Inflammatory macrophage treated with lipopolysaccharide for 1 hour (primary cell): ENCODE results near the gene CERS6.
A peak's percentile ranks its signal among the peaks of the same experiment; 100 is the strongest.

Experiments
- DNase-seq, 2 donors: peaks; one replicate each; pipeline ENCODE4 v3.0.0-alpha.2; 2020 to 2022

Gene CERS6

DNA sequence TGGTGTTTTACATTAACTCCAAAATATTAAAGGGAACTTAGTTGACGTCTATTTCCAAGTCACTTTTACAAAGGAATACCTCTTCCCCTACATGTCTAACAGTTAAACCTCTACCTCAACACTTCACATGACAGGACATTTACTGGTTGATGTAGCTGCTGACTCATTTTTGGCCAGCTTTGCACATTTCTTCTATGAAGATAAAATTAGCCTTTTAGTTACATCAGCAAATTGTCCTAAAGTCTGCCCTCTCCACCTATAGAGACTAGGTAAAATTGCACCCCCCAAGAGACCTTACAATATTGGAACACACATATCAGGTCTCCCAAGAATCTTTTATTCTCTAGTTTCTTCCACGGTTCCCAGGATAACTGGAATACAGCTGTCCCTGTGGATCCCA is 10.1 kb upstream of the CERS6 start:
- DNase-seq = no peak

DNA sequence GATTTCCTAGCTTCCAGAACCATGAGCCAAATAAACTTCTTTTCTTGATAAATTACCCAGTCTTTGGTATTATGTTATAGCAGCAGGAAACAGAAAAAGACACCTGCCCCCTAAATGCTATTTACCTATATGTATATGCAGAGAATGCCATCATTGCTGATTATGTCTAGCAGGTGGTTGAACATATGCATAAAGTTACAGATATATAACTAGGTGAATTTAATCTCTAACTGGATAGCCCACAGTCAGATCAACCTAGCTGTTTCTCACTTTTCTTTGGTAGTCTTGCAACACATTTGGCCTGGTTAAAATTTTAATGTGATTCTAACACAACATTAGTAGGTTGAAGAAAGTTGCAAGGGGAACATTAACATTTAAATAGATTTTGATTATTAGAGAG is 7.1 kb upstream of the CERS6 start:
- no peak for DNase-seq

DNA sequence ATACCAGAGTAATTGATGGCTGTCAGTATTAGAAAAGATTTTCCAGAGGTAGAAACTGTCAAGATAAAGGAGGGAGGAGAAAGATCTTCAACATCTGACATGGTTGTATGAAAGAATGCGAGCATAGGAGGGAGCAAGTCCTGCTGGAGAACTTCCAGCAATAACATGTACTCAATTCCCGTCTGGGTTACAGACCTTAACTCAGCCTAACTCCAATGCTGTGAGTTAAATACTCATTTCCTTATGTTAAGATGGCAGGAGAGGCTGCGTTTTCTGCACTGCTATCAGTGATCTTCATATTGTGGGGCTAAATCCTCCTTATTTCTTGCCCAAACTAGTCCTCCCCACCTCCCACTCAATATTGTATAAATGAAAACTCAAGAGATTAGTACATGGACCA is 6.7 kb upstream of the CERS6 start:
- no peak for DNase-seq

DNA sequence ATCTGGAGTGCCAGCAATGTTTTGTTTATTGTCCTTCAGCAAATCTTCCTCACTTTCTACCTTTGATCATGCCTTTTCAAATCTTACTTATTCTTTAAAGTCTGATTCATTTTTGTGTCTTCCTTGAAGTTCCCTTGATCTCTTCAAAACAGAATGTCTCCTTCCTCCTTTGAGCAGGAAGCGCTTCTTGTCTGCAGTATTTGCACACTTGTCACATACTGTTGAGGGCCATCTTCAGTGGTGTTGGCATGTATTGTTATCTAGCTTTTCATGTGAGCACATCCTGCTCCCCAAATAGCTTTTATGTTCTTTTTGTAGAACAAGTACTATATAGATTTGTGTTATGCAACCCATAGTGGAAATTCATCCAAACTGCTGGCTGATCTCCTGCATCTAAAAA is 5.9 kb upstream of the CERS6 start:
- no peak for DNase-seq

DNA sequence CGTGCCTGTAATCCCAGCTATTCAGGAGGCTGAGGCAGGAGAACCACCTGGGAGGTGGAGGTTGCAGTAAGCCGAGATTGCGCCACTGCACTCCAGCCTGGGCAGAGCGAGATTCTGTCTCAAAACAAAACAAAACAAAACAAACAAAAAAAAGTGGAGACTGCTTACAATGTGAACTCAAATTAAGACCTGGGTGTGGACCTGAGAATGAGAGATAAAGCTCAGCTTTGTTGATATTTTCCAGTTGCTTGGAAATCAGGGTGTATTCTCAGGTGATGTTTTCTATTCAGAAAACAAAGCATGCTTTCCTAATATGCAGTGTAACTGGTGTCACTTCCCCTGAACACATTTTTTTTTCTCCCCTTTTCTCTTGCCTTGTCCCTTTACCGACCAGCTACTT is 5.3 kb upstream of the CERS6 start:
- DNase-seq = no peak

DNA sequence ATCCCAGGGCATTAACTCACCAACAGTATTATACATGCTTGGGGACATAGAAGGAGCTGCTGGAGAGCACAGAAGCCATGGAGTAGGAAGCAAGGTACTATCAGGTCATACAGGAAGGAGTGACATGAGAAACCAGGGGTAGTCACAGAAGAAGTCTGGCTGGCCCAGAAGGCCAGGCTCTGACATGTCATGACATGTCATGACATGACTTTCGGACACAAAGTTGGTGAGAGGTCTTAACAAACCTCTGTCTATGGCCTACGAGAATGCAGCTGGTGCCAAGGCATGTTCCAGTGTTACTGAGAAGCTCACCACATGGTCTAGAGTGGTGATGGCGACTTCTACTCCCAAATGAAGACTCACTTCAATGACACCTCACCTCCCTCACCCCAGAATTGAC is 3.3 kb upstream of the CERS6 start:
- no peak for DNase-seq

DNA sequence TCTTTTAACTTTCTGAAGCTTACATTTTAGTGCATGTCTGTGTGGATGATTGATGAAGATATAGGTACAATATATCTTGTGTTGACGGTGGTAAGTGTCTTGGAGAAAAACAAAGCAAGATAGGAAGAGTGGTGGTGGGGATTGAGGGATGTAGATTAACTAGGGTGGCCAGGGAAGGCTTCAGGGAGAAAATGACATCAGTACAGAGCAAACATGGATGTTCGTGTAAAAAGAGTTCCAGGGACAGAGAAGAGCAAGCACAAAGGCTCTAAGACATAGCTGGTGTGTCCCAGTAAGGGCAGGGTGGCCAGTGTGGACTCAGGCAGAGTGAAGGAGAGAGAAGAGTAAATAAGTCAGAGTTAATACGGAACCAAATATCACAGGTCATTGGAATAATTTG is 2.7 kb upstream of the CERS6 start:
- no peak for DNase-seq

DNA sequence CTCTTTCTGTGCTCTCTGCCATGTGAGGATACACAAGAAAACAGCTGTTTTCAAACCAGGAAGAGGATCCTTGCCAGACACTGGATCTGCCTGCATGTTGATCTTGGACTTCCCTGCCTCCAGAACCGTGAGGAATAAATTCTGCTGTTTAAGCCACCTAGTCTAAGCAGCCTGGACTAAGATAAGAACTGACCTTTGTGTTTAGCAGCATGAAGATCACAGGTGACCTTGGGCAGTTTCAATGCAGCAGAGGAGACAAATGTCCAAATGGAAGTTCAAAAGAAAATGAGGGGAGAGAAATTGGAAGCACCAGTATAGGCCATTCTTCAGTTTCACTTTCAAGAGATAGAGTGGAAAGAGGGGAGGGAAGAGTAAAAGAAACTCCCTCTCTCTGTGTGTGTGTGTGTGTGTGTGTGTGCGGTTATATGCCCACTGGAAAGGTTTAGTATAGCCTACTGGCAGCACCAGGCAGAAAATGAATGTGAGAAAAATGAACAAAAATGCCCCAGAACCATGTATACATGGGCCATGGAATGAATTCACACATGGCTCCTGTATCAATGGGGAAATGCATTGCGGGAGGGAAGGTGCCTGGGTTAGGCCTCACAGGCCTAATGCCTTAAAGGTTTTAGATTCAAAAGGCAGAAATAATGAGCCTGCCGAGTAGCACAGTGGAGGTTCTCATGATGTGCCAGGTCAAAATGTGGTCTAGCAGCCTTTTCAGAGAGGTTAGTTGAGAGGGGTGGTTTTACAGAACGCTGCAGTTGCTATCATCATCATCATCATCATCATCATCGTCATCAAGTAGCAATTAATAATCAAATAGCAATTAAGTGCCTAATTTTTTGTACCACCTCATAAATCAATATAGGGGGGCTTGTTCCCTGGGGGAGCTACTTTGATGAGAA is 1.1 kb upstream of the CERS6 start:
- no peak for DNase-seq

DNA sequence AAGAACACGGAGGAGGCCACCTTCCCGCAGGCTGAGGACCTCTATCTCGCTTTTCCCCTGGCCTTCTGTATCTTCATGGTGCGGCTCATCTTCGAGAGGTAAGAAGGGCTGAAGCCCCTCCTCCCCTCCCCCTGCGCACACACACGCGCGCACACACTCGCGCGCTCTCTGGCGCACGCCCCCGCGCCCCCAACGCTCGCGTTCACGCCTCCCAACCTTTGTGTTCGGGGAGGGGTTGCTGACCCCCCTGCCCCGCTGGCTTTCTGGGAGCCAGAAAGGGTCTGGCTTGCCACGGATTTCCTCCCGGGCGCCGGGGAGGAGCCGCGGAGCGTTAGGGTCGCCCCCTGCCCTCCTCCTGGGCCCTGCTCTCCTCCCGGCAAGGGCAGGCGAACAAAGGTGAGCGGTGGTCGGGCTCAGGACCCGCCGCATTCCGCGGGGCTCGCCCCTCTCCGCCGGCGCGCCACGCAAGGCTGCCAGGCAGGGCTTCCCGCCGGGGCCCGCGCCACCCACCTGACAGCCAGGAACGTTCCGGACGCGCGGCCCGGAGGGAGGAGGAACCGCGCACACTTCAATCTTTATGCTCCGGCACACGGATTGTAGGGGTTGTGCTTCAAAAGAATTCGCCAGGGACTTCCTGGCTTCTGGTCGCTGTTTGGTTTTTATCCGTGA is 583 bp downstream of the CERS6 start:
- no peak for DNase-seq

DNA sequence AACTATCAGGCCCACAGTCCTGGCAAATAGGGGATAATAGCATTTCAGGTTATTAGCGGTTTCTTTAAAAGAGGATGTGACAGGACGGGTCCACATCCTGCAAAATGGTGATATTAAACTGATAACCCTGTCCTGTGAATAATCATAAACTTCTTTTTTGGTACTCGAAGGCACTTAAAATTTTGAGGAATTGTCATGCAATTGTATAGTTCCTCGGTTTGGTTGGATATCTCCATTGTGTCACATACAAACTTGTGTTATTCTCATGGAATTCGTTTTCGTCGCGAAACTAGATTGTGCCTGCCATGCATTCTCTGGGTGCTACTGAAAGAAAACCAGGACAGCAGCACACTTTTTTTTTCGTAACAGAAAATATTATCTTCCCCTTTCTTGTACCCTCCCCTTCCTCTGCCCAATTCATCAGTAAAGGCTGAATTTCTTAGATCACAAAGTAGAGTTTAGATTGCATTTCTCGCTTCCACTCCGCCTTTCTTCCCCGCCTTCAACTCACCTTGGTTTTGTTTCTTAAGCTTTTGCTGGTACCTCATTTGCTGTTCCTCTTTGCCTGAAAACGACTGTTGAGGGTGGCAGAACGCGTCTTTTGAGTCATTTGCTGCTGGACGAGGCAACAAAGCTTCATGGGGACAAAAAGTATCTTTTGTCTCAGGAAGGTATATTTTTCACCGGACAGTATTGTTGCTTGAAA is 1.3 kb downstream of the CERS6 start:
- no peak for DNase-seq

DNA sequence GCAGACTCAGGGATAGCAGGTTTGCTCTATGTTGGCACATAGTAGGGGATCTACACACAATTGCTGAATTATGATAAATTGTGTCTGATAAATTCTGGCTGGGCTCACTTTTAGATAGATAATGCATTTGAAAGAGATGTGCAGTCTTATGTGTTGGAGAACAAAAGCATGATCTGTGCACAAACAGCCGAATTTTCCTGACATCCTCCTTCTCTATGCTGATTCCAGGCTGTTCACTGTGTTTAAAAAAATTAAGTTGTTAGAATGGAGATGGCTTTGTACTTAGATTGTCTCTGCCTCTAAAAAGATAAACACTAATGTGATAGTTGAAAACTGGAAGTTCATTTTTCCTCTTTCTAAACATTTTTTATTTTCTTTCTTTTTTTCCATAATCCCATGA is 2.1 kb downstream of the CERS6 start:
- no peak for DNase-seq

DNA sequence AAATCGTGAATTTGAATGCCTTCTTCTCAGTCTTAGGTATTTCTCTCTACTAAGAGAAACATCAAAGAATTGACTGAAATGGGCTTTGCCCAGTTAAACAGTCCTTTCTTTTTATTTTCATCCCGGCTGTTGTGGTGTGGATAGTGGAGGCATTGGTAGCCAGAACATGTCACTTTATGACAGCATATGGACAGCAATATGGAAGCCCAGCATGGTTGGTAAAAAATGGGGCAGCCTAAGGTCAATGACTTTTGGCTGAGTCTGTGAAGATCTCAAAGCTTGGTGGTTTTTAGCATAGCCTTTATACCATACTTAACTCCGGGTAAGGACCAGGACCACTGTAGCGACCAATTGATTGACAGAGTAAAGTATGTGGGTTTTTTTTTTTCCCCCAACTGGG is 3.2 kb downstream of the CERS6 start:
- DNase-seq = no peak

DNA sequence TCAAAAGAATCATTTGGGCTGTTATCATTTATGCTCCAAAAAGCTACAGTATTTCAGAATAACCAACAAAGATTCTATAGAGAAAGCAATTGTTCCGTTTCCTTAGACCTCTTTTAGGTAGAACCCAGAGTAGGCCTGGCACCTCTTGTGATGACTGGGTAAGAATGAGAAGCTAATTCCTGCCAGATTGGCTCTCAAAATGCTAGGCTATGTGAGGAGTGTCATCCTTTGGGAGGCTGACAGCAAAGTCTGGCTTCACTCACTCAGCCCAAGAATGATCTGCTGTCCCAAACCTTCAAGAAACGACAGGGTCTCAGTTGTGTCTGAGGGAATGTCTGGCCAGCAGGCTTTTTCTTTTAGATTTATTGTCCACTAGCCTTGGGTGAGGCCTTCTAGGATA is 4.5 kb downstream of the CERS6 start:
- no peak for DNase-seq

DNA sequence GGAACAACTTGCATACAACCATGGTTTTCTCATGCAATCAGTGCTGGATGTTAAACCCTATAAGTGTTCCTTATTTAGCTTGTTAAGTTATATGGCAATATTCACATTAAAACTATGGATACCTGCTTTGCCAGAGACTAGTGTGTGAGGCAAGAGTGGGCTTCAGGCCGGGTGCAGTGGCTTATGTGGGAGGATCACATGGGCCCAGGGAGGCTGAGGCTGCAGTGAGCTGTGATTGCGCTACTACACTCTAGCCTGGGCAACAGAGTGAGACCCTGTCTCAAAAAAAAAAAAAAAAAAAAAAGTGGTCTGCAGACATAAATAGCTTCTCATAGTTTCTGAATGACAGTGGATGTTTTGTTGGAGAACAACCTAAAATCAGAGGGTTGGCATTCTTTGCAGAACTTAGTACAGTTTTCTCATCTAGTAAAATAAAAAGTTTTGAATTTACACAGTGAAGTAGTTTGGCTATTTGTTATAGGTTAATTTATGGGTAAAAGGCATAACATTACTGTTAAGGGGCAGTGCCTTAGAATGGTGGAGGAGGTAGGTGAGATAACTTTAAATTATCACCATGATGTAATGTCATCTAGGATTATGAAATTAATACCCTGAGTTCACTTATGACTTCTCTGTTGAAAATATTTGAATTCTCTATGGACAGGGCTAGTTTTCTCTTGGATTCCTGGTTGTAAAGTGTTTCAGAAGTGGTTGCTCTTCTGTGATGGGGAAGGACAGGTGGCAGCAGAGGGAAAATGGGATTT is 5.3 kb downstream of the CERS6 start:
- DNase-seq = peak in 1 of 2 donors; percentile 43

DNA sequence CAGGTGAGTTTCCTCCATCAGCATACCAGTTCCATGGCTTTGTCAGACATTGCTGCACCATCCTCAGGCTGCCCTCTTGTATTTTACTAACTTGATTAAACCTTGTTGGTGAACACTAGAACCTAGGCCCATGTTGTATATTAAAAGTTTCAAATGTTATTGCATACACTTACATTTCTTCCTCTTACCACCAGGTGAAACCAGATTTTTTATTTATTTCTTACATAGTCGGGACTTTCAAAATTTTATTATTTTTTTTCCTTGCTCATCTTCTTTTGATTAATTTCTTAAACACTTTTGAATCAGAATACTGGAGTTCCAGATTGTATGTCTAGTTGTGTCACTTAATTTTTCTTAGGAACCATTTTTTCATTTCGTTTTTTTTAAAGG is 5.9 kb downstream of the CERS6 start:
- DNase-seq = no peak

DNA sequence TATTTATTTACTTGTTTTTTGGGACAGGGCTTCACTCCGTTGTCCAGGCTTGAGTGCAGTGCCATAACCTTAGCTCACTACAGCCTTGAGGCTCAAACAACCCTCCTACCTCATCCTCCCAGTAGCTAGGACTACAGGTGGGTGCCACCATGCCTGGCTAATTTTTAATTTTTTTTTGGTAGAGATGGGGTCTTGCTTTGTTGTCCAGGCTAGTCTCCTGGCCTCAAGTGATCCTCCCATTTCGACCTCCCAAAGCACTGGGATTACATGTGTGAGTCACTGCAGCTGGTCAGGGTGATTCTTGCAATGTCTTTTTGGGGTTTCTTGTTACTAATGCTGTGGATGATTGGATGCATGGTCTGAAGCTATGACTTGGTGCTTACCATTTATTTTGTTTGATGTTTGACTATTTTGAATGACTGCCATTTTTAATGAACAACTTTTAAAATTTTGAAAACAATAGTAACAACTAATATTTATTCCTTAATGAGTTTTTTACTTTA is 6.5 kb downstream of the CERS6 start:
- no peak for DNase-seq

DNA sequence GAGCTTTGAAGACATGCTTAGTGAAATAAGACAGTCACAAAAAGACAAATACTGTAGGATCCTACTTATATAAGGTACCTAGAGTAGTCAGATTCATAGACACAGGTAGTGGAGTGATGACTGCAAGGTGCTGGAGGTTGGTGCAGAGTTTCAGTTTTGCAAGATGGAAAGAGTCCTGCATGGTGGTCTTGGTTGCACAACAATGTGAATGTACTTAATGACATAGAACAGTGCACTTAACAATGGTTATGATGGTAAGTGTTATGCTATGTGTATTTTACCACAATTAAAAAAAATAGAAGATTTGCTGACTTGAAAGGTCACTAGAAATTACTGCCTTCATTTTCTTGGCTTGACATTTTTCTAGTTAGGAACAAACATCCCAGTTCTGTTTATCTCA is 9.5 kb downstream of the CERS6 start:
- DNase-seq = no peak

DNA sequence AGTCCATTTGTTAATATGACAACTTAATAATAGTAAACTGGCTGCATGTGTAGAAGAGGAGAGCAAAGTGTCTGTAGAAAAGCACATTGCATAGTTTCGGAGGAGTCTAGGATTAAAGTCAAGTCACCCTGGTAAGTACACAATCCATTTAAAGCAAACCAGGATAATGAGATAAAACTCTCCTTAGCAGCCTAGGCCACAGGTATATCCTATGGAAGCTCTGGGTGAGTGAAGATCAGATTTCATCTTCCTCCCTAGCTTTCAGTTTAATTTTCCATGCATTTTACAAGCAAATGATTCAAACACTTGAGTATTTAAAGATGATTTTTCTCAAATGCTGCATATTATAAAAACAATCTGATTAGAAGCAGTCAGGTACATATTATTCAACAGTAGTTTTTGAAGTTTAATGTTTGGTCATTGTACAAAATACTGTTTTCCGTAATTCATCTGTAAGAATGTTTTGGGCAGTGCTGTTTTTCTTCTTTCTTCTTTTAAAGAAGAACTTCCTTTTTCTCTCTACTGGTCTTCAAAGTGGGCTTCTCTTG is 10.2 kb downstream of the CERS6 start:
- no peak for DNase-seq

DNA sequence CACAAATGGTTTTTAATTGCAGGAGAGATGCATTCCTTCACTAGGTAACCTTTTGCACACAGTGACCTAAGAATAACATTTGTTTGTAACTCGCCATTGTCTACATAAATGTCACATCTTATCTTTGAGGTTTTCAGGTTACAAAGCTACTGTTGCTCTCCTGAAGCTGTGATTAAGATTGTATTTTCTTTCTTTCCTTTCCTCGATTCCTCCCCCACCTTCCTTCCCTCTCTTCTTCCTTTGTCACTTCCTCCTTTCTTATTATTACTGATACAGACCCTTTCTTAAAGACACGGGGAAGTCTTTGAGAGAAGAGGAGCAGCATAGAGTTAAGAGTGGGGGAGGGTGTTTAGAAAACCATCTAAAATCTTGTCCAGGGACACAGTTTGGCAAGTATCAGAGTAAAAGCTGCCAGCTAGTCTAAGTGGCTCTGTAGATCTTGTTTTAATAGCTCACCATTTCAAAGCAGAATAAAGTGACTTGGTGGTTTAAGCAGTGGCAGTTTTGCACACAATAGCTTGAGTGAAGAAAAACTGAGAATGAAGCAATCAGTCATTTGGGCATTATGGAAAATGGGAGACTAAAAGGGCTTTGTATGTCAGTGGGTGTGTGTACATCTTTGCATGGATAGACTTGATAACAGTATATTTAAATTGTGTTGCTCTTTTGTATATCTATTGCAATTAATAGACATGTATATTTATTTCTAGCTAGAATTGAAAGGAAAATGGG is 10.9 kb downstream of the CERS6 start:
- DNase-seq = no peak

DNA sequence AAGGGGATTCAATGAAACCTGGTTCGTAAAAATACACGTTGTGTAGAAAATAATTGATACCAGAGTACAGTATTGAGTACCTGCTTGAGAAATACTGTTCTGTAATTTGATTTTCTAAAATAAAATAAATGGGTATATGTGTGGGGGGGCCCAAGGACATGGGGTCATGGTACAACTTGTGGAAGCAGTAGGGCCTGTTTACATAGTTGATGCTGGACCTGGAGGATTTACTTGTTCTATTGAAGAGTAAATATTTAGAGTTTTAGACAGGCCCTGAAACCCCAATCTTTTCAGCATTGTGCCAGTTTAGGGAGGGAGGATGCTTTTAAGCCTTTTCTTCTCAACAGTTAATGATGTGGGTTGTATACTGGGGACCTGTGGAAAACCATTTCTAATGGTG is 11.7 kb downstream of the CERS6 start:
- DNase-seq = no peak

DNA sequence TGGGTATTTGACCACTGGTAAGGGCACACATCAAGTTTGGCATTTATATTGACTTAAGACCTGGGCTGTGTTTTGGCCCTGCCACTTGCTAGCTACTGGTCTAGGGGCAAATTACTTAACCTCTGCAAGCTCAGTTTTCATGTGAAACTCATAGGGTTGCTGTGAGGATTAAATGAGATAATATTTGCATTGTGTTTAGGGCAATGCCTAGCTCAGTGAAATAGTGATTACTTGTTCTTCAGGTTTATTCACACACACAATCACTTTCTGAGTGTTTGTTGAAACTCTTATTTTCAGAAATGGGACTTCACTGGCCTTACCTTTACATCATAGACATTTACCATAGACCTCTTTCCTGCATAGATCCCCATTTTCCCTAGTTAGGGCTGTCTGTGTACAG is 12.3 kb downstream of the CERS6 start:
- DNase-seq = no peak
